SK-N-SH (cell line): Measurements from ENCODE around the gene FCGR3B. TPM values are rescaled to one million over a fixed set of nuclear protein-coding genes. Genes with fewer than 3 reads are reported as not detected.
"Not testable (repeated sequence)": the region's sequence is repeated elsewhere in the genome, so short reads cannot be mapped to it uniquely, and the experiment has no call there.

Experiments
- CTCF ChIA-PET: fragments of 300-600, 350-600 bp; formaldehyde crosslinking; extraction: SDS; loops from one replicate; lab custom pipeline; 2021; lab: Yijun Ruan, JAX
- POLR2A ChIA-PET: fragments of 350-600 bp; sonication (Branson Sonifier 250); formaldehyde crosslinking; extraction: SDS; loops from one replicate; lab custom pipeline; 2020; ENCODE audit warnings: antibody characterized with exemption, inconsistent platforms; lab: Yijun Ruan, JAX
- DNase-seq: peaks from one replicate; pipeline ENCODE4 v3.0.0; 2012
- H2AFZ ChIP-seq: fragments of 200-600 bp; sonication (generic); 2 replicates; pipeline ENCODE4 v1.8.1; 2016; ENCODE audit warnings: antibody characterized with exemption, mild to moderate bottlenecking, low read depth
- H3F3A ChIP-seq: fragments of 200-600 bp; sonication (generic); replicated peaks from 2 replicates; pipeline ENCODE3; 2016; ENCODE audit warnings: antibody characterized with exemption, mild to moderate bottlenecking; ENCODE audit not compliant: insufficient read depth
- H3K27ac ChIP-seq, 2 experiments: fragments of 200-500 bp in 1 of 2; fragments of 200-600 bp in 1 of 2; sonication (Bioruptor generic) in 1 of 2; sonication (generic), shearing (Covaris generic) in 1 of 2; 2 replicates each; pipeline versions ENCODE4 v1.5.1 to v1.6.1; 2014 to 2016; ENCODE audit warnings: low read depth in 2 of 2, inconsistent platforms in 1 of 2, low read length in 1 of 2, mild to moderate bottlenecking in 1 of 2, mixed read lengths in 1 of 2
- H3K27me3 ChIP-seq: fragments of 200-600 bp; sonication (generic), shearing (Covaris generic); 2 replicates; pipeline ENCODE4 v1.6.1; 2016; ENCODE audit warnings: mixed run types; ENCODE audit not compliant: insufficient read depth
- H3K36me3 ChIP-seq, 2 experiments: fragments of 200-500 bp in 1 of 2; fragments of 200-600 bp in 1 of 2; sonication (Bioruptor generic) in 1 of 2; sonication (generic) in 1 of 2; replicated peaks in 1 of 2; 2 replicates each; pipeline versions ENCODE3 to v1.5.1; 2014 to 2016; ENCODE audit warnings: low read length in 1 of 2, mild to moderate bottlenecking in 1 of 2; ENCODE audit not compliant: insufficient read depth in 2 of 2, control insufficient read depth in 1 of 2
- H3K4me1 ChIP-seq, 2 experiments: fragments of 200-500 bp in 1 of 2; fragments of 200-600 bp in 1 of 2; sonication (Bioruptor generic) in 1 of 2; sonication (generic), shearing (Covaris generic) in 1 of 2; 2 replicates each; pipeline versions ENCODE4 v1.5.1 to v1.6.1; 2014 to 2016; ENCODE audit warnings: low read depth in 1 of 2, low read length in 1 of 2, mixed run types in 1 of 2; ENCODE audit not compliant: insufficient read depth in 2 of 2, control insufficient read depth in 1 of 2
- H3K4me2 ChIP-seq: fragments of 200-600 bp; sonication (generic), shearing (Covaris generic); 2 replicates; pipeline ENCODE4 v1.6.1; 2017; ENCODE audit warnings: mixed run types
- H3K4me3 ChIP-seq, 2 experiments: fragments of 200-500 bp in 1 of 2; fragments of 200-600 bp in 1 of 2; sonication (Bioruptor generic) in 1 of 2; sonication (generic), shearing (Covaris generic) in 1 of 2; 2 replicates each; pipeline versions ENCODE4 v1.5.1 to v1.8.1; 2014 to 2016; ENCODE audit warnings: low read depth in 2 of 2, inconsistent platforms in 1 of 2, low read length in 1 of 2, mild to moderate bottlenecking in 1 of 2, mixed read lengths in 1 of 2, moderate library complexity in 1 of 2
- H3K79me2 ChIP-seq: fragments of 200-600 bp; sonication (generic); 2 replicates; pipeline ENCODE4 v1.8.1; 2017; ENCODE audit warnings: mild to moderate bottlenecking; ENCODE audit not compliant: insufficient read depth
- H3K9ac ChIP-seq: fragments of 200-600 bp; sonication (generic); 2 replicates; pipeline ENCODE4 v1.6.1; 2017; ENCODE audit warnings: mixed run types
- H3K9me2 ChIP-seq: fragments of 200-600 bp; sonication (generic); 2 replicates; pipeline ENCODE4 v1.6.1; 2017; ENCODE audit warnings: mixed run types
- H3K9me3 ChIP-seq: fragments of 200-600 bp; sonication (generic); 2 replicates; pipeline ENCODE4 v1.6.1; 2017; ENCODE audit warnings: mixed run types, mild to moderate bottlenecking, moderate library complexity
- H4K20me1 ChIP-seq: fragments of 200-600 bp; sonication (generic); 2 replicates; pipeline ENCODE4 v1.6.1; 2017; ENCODE audit warnings: mild to moderate bottlenecking, mixed run types; ENCODE audit not compliant: insufficient read depth
- WGBS: methylation state at CpG from one replicate; pipeline ENCODE4 v1.1.6; 2017; ENCODE audit warnings: low lambda C conversion rate; 5-methylcytosine and 5-hydroxymethylcytosine counted together
- polyA plus RNA-seq, 3 experiments: library from polyadenylated mRNA; depleted of rRNA; stranded (reverse); fragments of >200 nt; gene quantifications; 2 replicates each; pipeline ENCODE4 v1.2.3, GENCODE V29; 2012

The FCGR3B gene
- polyA plus RNA-seq, 1 of the 3 experiments (the other 2 are of a cell fraction): not detected

DNA sequence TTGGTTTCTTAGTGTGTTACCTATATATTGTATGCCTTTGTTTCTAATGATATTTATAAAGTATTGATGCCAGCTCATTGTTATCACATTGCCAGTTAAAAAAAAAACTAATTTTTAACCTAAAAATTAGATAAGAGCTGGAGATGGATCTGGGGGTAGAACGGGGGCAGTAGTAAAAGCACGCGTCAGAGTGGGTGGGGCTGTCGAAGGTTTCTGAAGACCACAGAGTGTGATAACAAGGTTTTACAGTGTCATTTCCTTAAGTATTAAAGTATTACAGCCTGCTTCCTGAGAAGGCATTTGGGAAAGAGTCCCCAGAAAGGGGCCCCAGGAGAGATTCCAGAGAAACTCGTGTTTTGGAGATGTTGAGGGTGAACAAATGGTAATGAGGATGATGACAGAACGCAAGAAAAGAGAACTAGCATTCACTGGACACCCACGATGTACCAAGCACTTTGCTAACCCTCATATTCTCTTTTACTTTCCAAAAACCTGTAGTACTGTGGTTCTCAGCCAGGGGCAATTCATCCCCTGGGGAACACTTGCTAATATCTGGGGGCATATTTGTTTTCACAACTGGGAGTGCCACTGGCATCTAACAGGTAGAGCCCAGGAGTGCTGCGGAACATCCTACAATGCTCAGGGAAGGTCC lies 51.0 kb downstream of the FCGR3B start:
- WGBS: no CpG with 5 or more reads among the region's 8 CpGs

GRCh38 chr1:161576676-161577075 lies 54.3 kb downstream of the FCGR3B start:
- H3K27ac ChIP-seq, CTCF ChIA-PET, POLR2A ChIA-PET, H3K9ac ChIP-seq, H3K27me3 ChIP-seq, H3K9me2 ChIP-seq, H3K9me3 ChIP-seq, H3K79me2 ChIP-seq, H3K4me3 ChIP-seq, H3K4me1 ChIP-seq, DNase-seq, H3F3A ChIP-seq, H2AFZ ChIP-seq, H3K36me3 ChIP-seq, H4K20me1 ChIP-seq, H3K4me2 ChIP-seq: not testable (repeated sequence)

More for the DNA sequence above, 51.0 kb downstream of the FCGR3B start:
- H3K4me2 ChIP-seq, H2AFZ ChIP-seq, H3K27me3 ChIP-seq, POLR2A ChIA-PET, H3K9ac ChIP-seq, DNase-seq, H3K9me2 ChIP-seq, CTCF ChIA-PET, H3K79me2 ChIP-seq, H3F3A ChIP-seq, H3K36me3 ChIP-seq, H3K27ac ChIP-seq, H3K4me1 ChIP-seq, H3K9me3 ChIP-seq, H4K20me1 ChIP-seq, H3K4me3 ChIP-seq: not testable (repeated sequence)

Other genes starting within 250 kb of the FCGR3B start
- gene FCGR2A, start 125.7 kb downstream of the FCGR3B start, polyA plus RNA-seq (2012; rRNA removed): 0.89 and 1.1 TPM in 2 replicates
- gene HSPA6, start 106.6 kb downstream of the FCGR3B start, polyA plus RNA-seq (2012; rRNA removed): 0.07 and 0.10 TPM in 2 replicates
- not detected in 2 replicates for gene FCGR3A, start 81.4 kb downstream of the FCGR3B start, polyA plus RNA-seq (2012; rRNA removed)
- gene FCGR2B, start 32.0 kb upstream of the FCGR3B start, polyA plus RNA-seq (2012; rRNA removed): 0.05 TPM in 1 of 2 replicates, not detected in the other
- 0.10 and 0.13 TPM in 2 replicates for gene FCRLA, start 76.1 kb upstream of the FCGR3B start, polyA plus RNA-seq (2012; rRNA removed)
- gene FCRLB, start 90.4 kb upstream of the FCGR3B start, polyA plus RNA-seq (2012; rRNA removed): 2.0 and 2.6 TPM in 2 replicates
- gene DUSP12, start 118.6 kb upstream of the FCGR3B start, polyA plus RNA-seq (2012; rRNA removed): 41.7 and 46.4 TPM in 2 replicates
- gene ATF6, start 135.1 kb upstream of the FCGR3B start, polyA plus RNA-seq (2012; rRNA removed): 8.8 and 11.7 TPM in 2 replicates